GM19239 (cell line): ENCODE results near the gene FBP1.

Source experiments
- DNase-seq: peaks from one replicate; pipeline ENCODE4 v3.0.0; 2011; ENCODE audit warnings: low spot score; ENCODE audit not compliant: insufficient read length
- FAIRE-seq: peaks from 2 replicates; lab custom pipeline; 2011; peaks lifted over from hg19 to GRCh38; lab: Jason Lieb, UNC

FBP1 gene

GRCh38 chr9:94639061-94639998 lies at the start of gene FBP1:
Gene FBP1 (minus strand): TSS chr9:94639518. CDS start chr9:94639310, 208 bp downstream.
- DNase-seq: peak; percentile 41
- FAIRE-seq: peak; percentile 18

- no peak for FAIRE-seq
Measured at GRCh38 chr9:94687451-94687850, 48.1 kb upstream of the FBP1 start.

GRCh38 chr9:94685359-94685758 lies 46.0 kb upstream of the FBP1 start:
- DNase-seq: no peak
- FAIRE-seq: no peak

More at GRCh38 chr9:94687451-94687850, 48.1 kb upstream of the FBP1 start:
- DNase-seq: no peak

GRCh38 chr9:94681508-94681907 lies 42.2 kb upstream of the FBP1 start:
- DNase-seq (peak; percentile 48), FAIRE-seq (peak; percentile 56)

- FAIRE-seq (no peak), DNase-seq (no peak)
Measured at GRCh38 chr9:94680621-94681020, 41.3 kb upstream of the FBP1 start.

- DNase-seq (no peak), FAIRE-seq (no peak)
Measured at GRCh38 chr9:94680020-94680419, 40.7 kb upstream of the FBP1 start.

GRCh38 chr9:94679587-94679986 lies 40.3 kb upstream of the FBP1 start:
- DNase-seq (no peak), FAIRE-seq (no peak)

- FAIRE-seq (no peak), DNase-seq (no peak)
Measured at GRCh38 chr9:94677929-94678328, 38.6 kb upstream of the FBP1 start.

GRCh38 chr9:94676446-94677131 lies 37.3 kb upstream of the FBP1 start:
- no peak for FAIRE-seq

GRCh38 chr9:94675008-94675881 lies 35.9 kb upstream of the FBP1 start:
- no peak for FAIRE-seq
- no peak for DNase-seq

More at GRCh38 chr9:94676446-94677131, 37.3 kb upstream of the FBP1 start:
- no peak for DNase-seq

- FAIRE-seq (no peak), DNase-seq (no peak)
Measured at GRCh38 chr9:94672811-94673487, 33.6 kb upstream of the FBP1 start.

GRCh38 chr9:94668928-94669729 lies 29.8 kb upstream of the FBP1 start:
- DNase-seq (peak; percentile 50), FAIRE-seq (peak; percentile 86)

- DNase-seq: no peak
- FAIRE-seq: no peak
Measured at GRCh38 chr9:94668418-94668927, 29.2 kb upstream of the FBP1 start.

- FAIRE-seq (no peak), DNase-seq (no peak)
Measured at GRCh38 chr9:94666364-94667099, 27.2 kb upstream of the FBP1 start.

- FAIRE-seq (no peak), DNase-seq (no peak)
Measured at GRCh38 chr9:94665613-94666012, 26.3 kb upstream of the FBP1 start.

GRCh38 chr9:94664801-94665200 lies 25.5 kb upstream of the FBP1 start:
- no peak for FAIRE-seq

GRCh38 chr9:94663640-94664039 lies 24.3 kb upstream of the FBP1 start:
- FAIRE-seq: no peak
- no peak for DNase-seq

More at GRCh38 chr9:94664801-94665200, 25.5 kb upstream of the FBP1 start:
- no peak for DNase-seq

- FAIRE-seq: no peak
- no peak for DNase-seq
Measured at GRCh38 chr9:94663140-94663539, 23.8 kb upstream of the FBP1 start.
